Stimulated activated CD8-positive, alpha-beta memory T cell treated with anti-CD3 and anti-CD28 coated beads, Interleukin-15, amount 100 ng/mL, for 48 hours (primary cell): Measurements from ENCODE around the gene CACNA2D2.

Source experiments
- DNase-seq, 2 donors: peaks; one replicate each; pipeline ENCODE4 v3.0.0-alpha.2; 2020; ENCODE audit warnings: low read depth in 2 of 2

The CACNA2D2 gene

DNA sequence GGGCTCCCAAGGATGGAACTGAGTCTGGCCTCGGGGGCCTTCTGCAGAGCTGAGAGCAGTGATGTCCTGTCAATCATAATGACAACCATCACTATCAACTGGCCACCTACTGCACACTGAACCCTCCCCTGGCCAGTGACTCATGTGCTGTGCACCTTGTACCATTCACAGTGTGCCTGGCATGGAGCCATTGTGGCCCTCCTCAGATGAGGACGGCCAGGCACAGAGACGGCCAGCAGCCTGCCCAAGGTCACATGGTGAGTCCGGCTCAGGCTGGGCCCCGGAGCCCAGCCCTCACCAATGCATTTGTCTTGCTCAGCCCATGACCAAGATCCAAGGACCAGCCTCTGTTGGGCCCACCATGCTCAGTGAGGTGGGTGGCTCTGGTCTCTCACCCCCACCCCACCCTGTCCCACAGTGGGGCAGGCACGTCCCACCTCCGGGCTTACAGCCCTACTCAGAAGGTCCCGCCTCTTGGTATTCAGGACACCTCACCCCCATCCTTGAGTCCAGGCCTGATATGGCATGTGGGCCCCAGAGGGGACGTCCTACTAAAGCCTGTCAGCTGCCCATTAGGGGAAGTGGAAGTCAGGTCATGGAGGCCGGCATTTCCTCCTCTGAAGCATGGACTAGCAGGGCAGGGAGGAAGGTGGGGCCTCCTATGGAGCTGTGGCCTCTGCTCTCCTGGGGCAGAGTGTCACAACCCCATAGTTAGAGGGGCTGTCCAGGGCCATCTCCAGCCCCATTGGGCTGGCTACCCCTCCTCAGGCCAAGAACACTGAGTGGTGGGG, 108.2 kb downstream of the CACNA2D2 start:
- no peak for DNase-seq

- no peak for DNase-seq
These were observed 110.4 kb downstream of the CACNA2D2 start for GRCh38 chr3:50393061-50393460.

DNA sequence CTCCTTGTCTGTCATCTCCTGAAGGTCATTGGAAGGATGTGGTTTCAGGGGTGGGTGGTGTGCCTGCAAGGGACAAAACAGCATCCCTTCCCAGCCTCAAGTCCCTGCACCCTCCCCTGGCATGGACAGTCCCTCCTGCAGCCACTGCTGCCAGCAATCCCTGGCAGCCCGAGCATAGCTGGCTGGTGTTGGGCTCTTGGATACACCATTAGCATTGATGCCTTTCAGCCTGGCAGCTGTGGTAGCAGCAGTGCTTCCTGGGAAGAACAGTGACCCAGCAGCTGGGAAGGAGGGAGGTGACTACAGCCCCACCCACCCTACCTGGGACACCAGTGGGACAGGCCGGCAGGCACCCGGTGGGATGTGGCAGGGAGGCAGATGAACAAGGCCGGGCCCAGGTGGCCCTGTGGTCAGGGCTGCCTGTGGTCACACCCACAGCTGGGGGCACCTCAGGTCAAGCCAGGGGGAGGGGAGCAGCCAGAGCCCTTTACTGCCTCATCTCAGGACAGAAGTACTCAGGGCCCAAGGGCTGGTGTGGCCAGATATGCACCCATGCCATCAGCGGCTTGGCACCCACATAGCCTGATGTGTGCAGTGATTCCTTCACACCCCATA, 111.2 kb downstream of the CACNA2D2 start:
- no peak for DNase-seq

DNA sequence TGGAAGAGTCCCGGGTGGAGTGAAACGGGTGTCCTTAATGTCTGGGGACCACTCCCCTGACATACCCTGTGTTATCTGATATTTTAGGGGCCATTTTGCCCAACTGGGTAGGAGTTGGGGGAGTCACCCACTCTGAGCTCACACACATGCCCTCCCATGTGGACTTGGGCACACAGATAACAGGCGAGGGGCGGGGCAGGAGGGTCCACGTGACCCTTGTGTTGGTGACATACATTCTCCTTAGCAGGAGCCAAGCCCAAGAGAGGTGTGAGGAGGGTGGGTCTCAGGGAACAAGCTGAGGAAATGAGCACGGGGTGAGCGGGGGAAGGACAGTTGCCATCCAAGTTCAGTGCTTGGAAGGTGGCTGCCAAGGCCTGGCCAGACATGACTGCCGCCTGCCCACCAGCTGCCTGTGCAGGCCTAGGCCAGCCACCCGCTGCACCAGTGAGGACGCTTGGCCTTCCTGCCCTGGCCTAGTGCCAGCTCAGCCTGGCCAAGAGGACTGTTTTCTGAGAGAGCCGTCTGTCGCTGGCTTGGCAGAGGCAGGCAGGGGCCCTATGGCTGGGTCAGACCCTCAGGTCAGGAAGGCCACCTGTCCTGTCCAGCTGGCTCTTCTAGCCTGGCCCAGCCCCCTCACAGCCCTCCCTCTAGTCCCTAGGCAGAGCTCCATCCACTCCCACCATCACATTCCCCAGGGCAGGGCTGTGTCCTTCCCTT, 112.8 kb downstream of the CACNA2D2 start:
- no peak for DNase-seq

DNA sequence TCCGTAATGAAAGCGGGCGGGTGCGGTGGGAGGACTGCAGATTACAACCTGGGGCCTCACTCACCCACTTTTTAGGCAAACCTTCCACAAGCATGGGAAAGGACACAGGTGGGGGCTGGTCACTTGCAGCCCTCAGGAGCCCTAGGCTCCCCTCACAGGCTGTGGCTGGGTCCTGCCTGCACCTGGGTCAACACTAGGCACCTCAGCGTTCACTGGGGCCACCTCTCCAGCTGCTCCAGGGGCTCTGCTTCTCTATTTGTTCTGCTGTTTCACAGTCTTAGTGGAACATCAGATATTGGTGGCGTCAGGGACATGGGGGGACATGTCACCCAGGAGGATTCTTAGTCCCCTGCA, 114.0 kb downstream of the CACNA2D2 start:
- no peak for DNase-seq

- DNase-seq: no peak
These were observed 114.6 kb downstream of the CACNA2D2 start for GRCh38 chr3:50388720-50389413.

- no peak for DNase-seq
These were observed 115.3 kb downstream of the CACNA2D2 start for GRCh38 chr3:50388016-50388719.

GRCh38 chr3:50385754-50386153, 117.7 kb downstream of the CACNA2D2 start:
- DNase-seq: no peak

DNA sequence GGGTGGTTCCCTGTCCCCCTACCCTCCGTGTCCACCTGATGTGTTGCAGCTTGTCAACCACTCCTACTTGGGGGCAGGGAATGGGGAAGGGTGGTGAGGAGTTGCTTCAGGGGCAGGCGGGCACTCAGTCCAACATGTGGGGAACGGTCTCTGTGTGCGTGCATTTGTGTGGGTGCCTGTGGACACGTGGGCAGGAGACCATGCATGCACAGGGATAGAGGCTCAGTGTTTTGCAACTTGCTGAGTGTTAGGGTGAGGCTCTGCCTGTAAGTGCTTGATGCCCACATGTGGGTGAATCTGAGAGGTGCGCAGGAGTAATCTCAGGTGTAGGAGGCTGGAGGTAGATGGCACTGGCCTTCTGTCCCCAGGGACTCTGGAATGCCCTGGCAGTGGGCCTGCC, 119.7 kb downstream of the CACNA2D2 start:
- DNase-seq: no peak

DNA sequence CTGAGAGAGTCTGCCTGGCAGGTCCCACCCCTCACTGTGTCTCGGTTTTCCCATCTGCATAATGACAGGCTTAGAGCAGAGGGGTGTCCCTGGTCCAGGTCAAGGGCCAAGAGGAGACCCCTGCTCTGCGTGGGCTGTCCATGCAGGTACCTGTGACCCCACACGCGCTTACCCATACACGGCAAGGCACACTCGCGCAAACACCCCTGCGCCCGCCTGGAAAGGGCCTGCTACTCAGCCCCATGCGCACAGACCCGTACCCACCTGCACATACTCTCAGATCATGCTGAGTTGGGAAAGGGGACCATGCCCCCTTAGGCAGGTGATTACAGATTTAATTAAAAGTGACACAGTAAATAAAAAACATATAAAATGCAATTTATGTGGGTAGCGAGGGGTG, 120.7 kb downstream of the CACNA2D2 start:
- DNase-seq: no peak

- no peak for DNase-seq
These were observed 122.1 kb downstream of the CACNA2D2 start for GRCh38 chr3:50381383-50381782.

DNA sequence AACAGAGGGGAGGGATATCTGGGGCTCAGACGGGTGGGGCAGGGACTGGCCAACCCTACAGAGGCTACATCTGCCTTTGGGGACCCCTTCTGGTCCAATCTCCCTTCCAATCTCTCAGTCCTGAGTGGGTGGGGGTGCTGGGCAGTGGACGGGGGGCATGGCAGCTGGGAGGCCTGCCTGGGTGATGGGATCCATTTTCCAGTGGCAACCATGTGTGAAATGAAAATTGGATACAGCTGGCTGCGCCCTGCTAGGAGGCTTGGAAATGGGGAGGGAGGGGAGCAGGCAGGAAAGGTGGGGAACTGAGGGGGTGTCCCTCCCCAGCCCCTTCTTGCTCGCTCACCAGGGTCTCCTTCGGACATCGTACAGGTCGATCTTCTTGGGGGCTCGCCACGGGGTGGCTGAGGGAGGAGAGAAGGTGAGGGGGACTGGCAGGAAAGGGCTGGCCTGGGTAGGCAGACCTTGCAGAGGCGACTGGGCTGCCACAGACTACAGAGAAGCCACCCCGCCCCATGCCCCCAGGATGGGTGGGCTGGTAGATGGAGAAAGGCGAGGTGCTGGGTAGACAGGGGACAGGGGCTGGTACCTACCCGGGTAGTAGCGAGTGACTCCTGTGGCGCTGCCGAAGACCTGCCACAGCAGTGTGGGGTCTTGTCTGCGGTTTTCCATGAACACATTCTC, 122.9 kb downstream of the CACNA2D2 start:
- DNase-seq: no peak

DNA sequence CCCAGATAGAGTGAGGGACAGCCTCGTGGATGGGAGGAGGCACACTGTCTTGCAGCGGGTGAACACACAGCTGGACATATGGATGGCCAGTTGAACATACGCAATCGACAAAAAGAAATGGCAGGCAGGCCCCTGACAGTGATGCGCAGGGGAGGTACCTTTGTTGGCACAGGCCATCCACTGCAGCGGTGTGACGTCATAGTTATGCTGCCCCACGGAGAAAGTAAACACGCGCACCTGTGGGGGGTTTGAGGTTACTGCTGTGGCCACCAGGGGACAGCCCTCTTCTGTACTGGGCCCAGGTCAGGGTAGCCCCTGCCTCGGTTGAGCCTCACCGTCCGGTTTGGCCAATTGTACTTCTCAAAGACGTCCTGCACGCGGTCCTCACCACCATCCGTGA, 124.7 kb downstream of the CACNA2D2 start:
- DNase-seq: no peak

- no peak for DNase-seq
These were observed 125.4 kb downstream of the CACNA2D2 start for GRCh38 chr3:50378024-50378423.

DNA sequence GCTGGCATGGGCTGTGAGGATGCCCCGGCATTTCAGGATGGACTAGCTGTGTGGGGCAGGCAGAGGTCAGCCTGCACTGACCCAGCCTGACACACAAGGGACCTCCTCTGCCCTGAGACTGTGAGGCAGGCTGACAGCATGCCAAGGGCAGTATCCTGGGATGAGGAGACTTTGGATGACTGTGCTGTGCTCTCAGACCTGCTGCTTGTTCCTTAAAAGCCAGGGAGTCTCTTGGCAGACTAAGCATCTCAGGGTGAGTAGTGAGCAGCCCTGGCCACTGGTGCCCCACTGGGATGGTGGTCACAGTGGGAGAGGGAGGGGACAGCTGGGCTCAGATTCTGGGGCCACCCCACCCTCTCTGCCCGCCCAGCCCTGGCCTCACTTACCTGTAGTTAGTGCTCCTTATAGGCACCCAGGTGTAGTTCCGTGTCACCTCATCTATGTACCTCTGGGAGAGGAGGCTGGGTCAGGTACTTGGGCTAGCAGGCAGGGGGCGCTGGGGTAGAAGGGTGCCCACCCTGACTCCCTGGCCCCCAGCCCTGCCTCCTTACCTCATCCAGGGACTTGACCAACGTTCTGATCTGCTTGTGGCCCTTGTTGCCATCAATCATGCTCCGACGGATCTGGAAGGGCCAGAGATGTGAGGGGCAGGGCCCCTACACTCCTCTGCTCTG, 128.0 kb downstream of the CACNA2D2 start:
- no peak for DNase-seq

GRCh38 chr3:50374363-50375257, 128.8 kb downstream of the CACNA2D2 start:
- no peak for DNase-seq

DNA sequence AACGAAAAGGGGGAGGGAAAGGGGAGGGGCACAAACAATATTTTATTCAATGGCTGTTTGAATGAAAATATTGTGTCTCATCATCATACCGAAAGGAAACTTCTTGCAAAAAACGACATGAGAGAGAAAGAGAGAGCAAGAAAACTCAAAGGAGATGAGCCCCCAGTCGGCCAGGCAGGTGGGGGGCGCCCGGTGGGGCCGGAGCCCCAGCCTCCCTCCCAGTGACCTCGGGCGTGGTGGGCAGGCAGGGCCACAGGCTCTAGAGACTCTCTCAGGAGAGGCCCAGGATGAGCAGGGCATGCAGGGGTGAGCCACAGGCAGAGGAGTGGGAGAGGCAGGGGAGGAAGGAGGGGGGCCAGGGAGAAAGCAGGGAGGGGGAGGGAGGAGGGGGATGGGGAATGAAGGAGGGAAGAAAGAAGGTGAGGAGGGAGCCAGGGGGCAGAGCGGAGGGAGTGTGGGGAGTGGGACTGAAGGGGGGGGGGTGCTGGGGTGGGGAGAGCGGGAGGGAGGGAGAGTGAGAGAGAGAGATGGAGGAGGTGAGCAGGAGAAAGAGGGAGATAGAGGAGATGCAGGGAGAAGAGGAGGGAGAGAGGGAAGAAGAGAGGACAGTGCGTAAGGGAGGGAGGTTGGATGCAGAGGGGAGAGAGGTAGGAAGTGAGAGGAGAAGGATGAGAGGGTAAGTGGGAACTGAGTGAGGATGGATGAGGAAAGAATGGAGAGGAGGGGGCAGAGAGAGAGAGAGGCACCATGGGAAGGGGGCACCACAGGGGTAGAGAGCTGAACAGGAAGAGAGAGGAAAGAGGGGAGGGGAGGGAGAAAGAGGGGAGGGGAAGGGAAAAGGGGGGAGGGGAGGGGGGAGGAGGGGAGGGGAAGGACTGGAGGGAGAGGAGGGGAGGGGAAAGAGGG, 130.0 kb downstream of the CACNA2D2 start:
- DNase-seq: no peak

GRCh38 chr3:50372349-50372748, 131.1 kb downstream of the CACNA2D2 start:
- no peak for DNase-seq
